HG02973 (cell line): Measurements from ENCODE around the gene WDR1.

Experiments used
- ATAC-seq: cut with Tn5 transposase; IDR thresholded peaks from one replicate; pipeline ENCODE4 v1.9.1; 2021; ENCODE audit warnings: moderate library complexity; ENCODE audit not compliant: unreplicated experiment

The WDR1 gene, protein sequence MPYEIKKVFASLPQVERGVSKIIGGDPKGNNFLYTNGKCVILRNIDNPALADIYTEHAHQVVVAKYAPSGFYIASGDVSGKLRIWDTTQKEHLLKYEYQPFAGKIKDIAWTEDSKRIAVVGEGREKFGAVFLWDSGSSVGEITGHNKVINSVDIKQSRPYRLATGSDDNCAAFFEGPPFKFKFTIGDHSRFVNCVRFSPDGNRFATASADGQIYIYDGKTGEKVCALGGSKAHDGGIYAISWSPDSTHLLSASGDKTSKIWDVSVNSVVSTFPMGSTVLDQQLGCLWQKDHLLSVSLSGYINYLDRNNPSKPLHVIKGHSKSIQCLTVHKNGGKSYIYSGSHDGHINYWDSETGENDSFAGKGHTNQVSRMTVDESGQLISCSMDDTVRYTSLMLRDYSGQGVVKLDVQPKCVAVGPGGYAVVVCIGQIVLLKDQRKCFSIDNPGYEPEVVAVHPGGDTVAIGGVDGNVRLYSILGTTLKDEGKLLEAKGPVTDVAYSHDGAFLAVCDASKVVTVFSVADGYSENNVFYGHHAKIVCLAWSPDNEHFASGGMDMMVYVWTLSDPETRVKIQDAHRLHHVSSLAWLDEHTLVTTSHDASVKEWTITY

DNA sequence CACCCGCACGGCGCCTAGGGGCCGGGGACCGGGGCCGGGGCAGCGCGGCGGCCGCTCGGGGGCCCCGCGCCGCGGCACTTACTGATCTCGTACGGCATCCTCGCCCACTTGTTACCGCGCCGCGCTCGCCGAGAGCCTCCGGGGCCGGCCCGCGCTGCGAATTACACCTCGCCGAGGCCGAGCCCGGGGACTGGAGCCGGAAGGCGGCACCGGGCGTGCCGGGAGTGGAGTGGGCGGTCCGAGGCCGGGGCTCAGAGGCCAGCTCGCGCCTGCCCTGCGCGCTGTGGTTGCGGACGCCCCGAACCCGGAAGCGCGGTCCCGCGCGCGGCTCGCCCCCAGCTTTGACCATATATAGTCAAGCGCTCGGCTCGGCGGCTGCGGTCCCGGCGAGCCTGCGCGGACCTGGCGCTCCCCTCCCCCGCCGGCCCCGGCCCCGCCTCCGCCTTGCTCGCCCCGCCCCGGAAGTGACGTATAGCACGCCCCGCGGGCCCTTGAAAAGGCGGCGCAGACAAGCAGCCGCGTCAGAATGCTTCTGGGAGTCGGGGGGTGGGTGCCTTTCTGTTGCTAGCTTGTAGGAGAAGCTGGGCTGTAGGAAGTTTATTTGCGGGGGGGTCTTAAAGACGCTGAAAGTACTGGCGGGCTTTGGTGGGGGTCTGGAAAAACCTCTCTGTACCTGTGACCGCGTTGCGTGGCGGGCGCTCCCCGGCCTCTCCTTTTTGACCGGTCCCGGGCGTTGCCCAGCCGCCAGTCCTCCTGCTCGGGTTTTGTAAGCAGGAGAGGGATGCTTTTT, at the start of gene WDR1:
WDR1 (minus strand) TSS at position 231 of the 790 bp plus-strand sequence; CDS start at position 98, 133 bp downstream.
- ATAC-seq = peak; percentile 86

DNA sequence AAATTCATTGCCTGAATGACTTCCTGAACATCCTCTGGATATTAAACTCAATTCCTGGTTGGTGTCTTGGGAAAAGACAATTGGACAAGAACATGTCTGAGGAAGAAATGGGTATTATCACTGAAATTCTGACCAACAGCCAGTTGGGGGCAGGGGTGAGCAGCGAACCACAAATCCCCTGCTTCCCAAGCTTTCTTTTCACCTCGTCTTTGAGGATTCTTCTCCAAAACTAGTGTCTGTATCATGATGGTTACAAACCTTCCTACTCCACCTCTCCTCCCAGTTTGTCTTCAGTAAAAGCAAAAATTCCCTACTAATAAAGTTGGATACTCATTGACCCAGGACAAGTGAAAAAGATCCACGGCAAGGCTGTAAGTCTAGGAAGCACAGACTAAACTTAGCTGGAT, 48.3 kb upstream of the WDR1 start:
- ATAC-seq = no peak

DNA sequence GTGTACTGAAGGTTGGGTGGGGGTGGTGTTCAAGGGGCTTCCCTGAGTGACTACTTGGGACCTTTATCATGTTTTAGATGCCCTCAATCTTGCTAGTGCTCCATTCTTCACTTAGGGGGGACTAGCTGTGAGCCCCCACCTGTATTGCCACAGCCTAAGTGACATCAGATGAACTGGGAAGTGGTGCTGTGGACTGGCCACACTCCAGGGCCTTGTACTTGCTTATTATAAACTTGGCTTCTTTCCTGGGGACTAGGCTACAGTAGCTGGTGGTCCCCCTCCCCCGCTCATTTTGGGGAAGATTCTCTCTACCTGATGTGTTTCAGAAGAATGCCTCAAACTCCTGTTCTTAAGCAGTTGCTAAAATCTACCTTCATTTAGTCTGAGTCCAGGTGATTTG, 46.7 kb upstream of the WDR1 start:
- ATAC-seq = no peak

DNA sequence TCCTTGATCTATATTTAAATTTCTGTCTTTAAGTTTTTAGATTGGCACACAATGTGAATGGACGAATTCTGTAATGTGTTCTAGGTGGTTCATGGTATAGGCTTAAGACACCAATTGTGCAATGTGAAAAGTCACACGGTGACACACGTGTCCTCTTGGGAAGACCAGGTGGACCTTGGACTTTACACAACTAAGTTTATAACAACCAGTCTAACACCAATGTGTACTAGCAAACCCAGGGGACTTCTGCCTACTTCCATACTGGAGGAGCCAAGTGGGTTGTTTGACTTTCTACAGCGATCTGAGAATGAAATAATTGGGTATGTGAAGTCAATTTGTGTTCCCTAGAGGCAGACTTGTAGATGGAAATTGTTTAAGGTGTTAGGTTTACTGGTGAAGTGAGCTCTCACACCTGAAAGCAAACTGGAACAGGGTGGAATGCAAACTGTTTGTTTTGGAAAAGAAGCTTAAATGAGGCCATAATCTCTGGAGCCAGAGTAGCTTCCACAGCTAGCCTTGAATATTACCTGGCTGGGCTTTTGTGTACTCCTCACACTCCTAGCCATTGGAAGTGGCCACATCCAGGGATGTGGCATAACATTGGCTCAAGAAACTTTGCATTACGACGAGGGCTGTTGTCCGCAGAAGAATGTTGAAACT, 45.9 kb upstream of the WDR1 start:
- no peak for ATAC-seq

DNA sequence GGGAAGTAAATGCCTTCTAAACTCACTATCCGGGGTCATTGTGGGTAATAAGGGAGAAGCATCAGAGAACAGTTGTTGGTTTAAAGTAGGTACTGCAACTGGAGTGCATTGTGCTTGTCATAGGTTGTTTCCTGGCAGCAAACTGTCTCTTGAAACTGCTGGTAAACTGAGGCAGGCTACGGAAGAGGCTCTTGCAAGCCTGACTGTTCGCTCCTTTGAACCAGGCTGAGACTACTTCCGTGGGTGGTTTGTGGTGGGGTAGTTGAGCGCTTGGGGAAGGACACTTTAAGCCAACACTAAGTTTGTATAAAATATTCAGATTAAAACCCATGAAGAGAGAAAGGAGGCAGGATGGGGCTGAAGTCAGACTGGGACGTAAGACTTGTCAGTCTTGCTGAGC, 45.2 kb upstream of the WDR1 start:
- ATAC-seq = no peak

DNA sequence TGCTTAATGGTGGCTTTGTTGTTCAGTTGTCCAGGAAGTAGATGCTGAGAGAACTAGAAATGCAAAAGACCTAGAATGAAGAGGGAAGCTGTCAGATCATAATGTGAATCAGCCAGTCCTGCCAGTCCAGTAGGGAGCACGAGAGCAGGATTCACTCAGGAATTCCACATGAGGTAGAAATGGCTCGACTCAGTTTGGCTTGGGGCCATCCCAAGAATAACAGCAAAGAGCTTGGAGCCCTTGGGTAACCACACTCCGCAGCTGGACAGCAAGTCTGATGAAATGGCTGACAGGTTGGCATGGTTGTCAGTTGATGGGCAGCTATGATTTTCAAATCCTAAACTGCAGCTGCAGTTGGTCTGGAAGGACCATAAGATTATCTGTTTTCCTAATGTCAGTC, 44.5 kb upstream of the WDR1 start:
- no peak for ATAC-seq

DNA sequence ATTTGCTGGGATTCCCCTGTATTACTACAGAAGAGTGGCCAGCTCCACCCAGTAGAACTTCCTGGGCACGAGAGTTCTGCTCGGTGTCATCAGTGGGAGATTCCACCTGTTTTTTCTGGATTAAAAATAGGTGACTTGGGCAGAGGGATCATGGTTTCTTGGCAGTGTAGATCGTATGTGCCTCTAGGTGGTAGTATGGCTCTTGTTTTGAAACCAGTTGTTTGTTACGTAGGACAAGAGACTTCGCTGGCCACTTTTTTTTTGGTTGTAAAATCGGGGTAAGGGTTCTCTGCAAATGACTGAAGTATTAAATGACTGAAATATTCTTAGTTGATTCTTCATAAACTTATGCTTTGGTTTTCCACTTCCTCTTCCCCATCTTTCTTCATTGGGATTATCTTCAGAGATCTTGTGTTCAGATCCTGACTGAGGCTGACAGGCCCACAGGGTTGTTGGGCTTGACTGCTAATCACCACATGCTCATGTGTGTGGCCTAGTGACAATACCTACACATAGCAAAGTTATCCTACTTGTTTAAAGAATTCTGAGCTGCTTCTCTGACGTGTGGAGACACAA, 43.8 kb upstream of the WDR1 start:
- ATAC-seq = no peak

DNA sequence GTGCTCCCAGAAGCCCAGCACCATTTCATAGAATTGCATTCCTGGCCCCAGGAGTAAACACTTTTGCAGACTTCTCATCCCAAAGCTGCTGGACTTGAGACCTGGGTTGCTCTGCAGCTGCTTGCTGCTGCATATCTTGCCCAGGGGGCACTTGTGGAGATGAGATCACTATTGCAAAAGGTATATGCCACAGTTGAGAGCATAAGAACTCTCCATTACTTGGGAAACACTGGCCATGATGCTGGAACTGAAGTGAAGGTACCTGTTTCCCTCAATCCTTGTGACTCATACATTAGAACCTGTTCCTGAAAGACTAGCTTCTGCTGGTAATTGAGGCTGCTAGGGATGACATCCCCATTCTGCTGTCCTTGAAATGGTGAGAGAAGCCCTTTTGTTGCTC, 43.1 kb upstream of the WDR1 start:
- no peak for ATAC-seq

DNA sequence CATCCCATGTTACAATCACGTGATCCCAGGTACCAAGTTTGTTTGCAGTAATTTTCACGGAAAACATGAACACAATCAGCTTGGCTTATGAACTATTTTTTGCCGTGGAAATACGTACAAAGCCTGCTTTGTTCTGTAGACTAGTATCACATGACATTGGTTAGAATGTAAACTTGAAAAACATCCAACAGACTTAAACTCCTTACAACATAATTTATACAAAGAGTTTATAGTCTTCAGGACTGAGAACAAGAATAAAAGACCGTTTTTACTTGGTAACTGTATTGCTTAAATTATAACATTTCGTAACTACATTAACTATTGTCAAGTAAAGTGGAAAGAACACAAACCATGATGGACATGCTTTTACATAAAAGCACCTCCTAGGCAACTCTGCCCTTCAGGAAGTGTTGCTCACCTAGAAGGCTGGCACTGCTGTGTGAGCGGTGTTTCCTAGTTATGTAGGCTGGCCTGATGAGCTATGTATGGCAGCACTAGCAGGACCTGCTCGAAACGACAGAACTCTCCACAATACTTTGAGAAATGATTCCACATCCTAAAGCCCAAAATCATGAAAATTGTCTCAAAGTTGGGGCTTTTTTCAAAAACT, 41.8 kb upstream of the WDR1 start:
- no peak for ATAC-seq

DNA sequence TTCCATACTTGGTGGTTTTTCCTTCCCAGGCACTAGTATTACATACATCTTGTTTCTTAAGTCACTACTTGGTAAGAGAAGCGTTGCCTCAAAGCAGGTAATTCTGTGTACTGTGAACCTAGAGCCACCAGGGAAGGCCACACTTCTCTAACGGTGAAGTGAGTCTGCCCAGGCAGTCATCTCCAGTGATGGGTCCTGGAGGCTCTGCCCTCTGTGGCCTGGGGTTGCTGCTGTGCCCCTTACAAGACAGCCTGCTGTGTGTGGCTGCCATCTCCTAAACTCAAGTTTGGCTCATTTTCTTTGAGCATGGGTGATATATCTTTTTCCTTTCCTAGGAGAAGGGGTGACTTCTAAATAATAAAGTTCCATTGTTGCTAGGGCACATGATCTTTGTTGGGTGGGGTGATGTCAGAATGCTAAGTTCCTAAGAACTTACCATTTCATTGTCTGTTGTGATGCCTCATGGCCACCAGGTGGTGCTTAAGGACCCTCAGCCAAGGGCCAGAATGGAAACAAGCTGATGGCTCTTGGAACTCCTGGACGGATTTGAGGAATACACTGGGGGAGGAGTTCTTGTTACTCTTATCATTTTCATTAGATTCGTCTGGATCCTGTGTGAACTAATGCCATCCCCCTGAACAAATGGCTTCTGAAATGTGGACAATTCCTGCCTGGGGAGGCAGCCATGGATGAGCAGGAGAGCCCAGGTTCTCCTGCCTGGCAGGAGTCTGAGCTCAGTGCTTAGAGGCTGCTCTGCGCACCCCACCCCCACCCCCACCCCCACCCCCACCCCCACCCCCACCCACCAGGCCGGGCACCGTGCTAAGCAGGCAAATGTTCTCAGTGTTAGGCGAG, 41.1 kb upstream of the WDR1 start:
- peak; percentile 64 for ATAC-seq

DNA sequence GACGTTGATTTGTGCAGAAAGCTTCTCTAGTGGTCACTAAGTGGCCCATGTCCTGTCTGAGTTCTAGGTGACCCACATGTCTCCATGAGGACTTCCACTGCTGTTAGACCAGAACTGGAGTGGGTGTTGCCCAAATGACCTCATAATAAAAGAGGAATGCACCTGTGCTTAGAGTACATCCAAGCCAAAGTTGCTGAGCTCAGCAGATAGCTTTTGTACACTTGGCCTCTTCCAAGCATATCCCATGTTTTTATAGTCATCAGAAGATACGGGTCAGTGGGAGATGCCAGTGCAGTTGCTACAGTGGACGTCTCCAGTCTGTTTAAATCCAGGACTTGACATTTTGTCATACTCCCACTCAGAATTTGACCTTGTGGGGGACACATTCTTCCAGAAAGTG, 37.6 kb upstream of the WDR1 start:
- no peak for ATAC-seq

DNA sequence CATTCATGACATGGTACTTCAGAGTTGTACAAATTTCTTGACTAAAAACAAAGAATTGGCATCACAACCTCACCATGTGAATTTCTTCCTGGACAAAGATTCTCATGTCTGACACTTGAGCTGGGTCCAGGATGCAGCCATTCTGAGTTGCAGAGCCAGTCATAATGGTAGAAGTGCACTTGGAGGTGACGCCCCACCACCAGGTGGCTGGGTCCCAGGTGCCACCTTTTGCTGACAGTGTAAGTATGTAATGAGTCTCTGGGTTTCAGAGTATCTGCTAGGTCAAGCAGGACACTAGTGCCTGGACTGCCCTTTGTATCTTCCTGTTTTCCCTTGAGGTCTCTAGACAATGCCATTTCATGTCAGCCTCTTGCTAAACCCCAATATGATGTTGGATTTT, 36.6 kb upstream of the WDR1 start:
- ATAC-seq = no peak

DNA sequence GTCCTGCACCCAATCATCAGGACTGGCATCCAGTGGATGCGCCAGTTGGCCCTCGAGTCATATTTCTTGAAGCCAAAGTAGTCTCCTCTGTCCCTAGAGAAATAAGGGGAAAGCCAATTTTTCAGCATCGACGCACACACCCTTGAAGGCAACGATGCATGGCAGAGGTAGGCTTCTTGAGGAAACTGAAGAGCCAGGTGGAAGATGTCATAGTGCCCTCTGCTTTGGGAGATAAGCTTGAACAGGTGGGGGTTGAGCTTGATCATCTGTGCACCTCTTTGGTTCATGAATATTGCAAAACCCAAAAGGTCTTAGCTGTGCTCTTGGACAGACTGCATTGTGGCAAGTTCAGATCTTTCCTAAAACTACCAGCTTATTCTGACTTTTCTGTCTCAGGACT, 34.6 kb upstream of the WDR1 start:
- ATAC-seq = no peak

DNA sequence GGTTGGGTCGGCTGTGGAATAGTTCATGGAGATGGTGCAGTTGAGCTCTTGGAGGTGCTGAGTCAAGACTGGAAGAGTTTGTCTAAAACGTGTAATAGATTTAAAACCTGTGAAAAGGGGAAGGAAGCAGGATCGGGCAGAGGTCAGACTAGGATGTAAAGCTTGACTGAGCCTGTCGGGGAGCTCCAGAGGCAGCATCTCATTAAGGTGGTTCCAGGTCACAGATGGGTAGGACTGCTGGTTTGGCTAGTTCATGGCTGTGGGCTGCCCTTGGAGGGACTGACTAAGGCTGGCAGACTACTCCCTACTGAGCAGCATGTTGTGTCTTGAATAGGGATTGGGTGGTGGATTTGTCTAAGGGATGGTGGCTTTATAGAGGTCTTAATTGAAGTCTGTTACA, 28.4 kb upstream of the WDR1 start:
- no peak for ATAC-seq

DNA sequence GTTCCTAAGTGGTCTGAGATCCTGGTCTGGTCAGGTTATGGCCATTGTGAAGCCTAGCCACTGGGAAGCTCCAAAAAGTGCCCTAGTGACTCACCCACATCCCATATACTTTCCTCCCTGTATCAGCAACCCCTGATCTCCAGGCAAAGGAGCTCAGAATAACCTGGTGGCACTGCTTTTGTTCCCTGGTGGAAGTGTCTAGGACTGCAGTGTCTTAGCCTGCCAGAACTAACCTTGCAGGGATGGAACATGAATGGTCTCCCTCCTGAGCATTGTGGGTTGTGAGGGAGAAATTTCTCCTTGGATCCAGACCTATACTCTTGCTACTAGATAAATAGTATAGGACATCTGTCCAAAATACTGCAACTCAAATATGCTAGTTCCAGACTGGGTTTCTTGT, 27.9 kb upstream of the WDR1 start:
- ATAC-seq = no peak

DNA sequence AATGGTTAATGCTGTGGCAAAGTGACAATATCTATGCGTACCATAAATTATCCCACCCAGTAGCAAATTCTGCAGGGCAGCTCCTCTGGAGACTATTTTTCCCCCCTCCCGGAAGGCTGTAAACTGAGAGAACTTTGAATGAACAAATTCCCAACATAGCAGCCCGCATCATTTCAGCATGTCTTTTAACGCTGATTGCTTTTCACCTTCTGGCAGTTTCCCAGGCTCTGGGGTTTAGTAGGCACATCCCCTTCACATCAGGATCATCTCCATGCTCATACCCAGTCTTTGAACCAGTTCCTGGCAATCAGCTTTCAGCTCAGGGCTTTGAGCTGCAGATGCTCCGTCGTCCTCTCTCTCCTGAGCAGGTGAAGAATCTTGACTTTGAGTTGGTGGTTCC, 26.6 kb upstream of the WDR1 start:
- no peak for ATAC-seq

DNA sequence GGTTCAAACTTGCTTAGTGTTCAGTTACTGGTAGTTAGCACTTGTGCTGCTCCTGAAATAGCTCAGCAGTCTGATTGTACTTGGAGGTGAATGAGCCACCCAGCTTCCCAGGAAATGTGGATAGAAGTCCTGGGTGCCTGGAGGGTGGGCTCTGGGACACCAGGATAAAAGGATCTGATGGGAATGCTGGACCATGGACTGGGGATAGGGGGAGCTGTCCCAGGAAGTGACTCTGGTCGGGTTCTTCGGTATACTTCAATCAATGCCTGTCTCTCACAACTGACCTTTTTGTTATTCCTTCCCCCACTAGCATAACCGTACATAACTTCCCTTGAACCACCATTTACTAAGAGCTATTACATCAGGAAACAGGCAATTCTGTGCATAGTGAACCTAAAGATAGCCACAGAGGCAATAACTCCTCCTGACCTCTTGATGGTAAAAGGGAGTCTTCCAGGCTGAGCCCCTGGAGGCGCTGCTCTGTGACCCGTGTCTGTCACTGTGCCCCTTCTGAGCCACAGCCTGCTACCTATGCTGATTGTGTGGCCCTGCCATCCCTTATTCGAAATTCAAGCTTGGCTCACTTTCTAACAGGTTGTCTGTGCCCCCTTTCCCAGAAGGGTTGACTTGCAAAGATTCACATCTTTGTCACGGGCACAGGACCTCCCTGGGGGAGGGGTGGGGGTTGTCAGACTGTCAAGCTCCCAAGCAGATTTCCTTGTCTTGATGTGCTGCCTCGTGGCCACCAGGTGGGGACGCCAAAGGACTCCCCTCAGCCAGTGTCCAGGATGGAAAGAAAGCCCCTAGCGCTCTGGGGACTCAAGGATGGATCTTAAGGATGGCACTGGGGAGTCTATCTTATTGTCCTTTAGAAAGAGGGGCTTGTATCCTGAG, 24.5 kb upstream of the WDR1 start:
- no peak for ATAC-seq

DNA sequence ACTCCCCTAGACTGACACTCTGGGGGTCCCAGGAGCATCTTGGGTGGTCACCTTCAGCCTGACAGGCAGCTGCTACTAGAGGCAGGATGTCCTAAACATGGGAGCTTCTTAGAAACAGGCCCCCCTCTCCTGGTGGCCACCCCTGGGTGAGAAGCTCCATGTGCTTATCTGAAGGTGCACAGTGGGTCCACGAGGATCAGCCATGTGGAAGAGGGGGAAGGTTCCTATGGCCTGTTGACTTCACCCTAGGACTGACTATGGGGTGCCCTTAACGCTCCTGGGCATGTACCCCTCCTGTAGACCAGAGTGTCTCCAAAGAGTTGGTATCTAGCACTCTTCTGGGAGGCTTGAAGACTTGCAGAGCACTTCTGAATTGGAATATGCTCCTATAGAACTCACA, 22.9 kb upstream of the WDR1 start:
- ATAC-seq = no peak

DNA sequence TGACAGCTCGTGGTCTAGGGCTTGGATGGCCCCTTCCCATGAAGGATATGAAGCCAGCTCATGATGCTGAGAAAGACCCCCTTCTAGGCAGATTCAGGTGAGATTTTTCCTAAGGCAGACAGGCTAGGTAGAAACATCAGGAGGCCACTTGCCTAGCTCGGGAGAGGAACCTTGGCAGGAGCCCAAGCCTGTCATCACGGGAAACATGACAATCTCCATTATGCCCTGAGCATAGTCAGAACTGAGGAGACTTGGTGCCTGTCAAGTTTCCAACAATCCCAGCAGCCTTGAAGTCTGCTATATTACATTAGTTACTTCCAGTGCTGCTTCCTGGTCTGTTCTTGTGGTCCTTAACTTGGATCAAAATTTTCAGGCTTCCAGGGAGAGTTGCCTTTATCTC, 18.7 kb upstream of the WDR1 start:
- ATAC-seq = no peak
